BE2C (cell line): ENCODE data around the gene CACNG8.

Experiments
- DNase-seq: peaks from one replicate; pipeline ENCODE4 v3.0.0-alpha.2; 2020
- H3K27me3 ChIP-seq: fragments of 250-450 bp; sonication (Bioruptor Pico); 2 replicates; pipeline ENCODE4 v1.5.1; 2020; ENCODE audit warnings: mild to moderate bottlenecking
- H3K36me3 ChIP-seq: fragments of 250-450 bp; sonication (Bioruptor Pico); 2 replicates; pipeline ENCODE4 v1.5.1; 2020; ENCODE audit warnings: mild to moderate bottlenecking
- H3K4me1 ChIP-seq: fragments of 250-450 bp; sonication (Bioruptor Pico); 2 replicates; pipeline ENCODE4 v1.5.1; 2020
- H3K4me3 ChIP-seq: 2 replicates; pipeline ENCODE4 v1.5.1; 2011; ENCODE audit warnings: low read depth, low read length
- H3K9me3 ChIP-seq: fragments of 250-450 bp; sonication (Bioruptor Pico); 2 replicates; pipeline ENCODE4 v1.5.1; 2020
- TF ChIP-seq, protein P1 (sequence below): IDR thresholded peaks from 2 replicates; pipeline ENCODE4 v1.5.1; 2012; ENCODE audit warnings: mild to moderate bottlenecking, low read depth, low read length

Gene CACNG8

DNA sequence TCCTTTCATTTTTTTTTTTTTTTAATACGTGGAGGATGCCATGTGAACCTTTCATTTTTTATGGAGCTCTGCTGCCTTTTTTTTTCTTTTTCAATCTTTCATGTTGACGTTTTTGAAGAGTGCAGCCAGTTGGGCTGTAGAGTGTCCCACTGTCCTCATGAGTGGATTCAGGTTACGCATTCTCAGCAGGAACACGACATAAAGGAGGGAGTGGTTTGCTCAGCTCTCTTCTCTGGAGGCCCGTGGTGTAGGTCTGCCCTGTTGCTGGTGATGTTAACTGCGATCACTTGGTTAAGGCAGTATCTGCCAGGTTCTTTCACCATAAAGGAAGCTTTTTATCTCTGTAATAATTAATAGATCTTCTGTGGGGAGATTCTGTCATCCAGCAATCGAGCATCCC, 26.7 kb upstream of the CACNG8 start:
- H3K4me1 ChIP-seq = no peaks in the 10 kb centered on the region
- DNase-seq = no peak
- no peaks in the 10 kb centered on the region for H3K36me3 ChIP-seq
- no peaks in the 10 kb centered on the region for H3K27me3 ChIP-seq
- no peak overlapping the region for H3K4me3 ChIP-seq
- TF ChIP-seq, protein P1, sequence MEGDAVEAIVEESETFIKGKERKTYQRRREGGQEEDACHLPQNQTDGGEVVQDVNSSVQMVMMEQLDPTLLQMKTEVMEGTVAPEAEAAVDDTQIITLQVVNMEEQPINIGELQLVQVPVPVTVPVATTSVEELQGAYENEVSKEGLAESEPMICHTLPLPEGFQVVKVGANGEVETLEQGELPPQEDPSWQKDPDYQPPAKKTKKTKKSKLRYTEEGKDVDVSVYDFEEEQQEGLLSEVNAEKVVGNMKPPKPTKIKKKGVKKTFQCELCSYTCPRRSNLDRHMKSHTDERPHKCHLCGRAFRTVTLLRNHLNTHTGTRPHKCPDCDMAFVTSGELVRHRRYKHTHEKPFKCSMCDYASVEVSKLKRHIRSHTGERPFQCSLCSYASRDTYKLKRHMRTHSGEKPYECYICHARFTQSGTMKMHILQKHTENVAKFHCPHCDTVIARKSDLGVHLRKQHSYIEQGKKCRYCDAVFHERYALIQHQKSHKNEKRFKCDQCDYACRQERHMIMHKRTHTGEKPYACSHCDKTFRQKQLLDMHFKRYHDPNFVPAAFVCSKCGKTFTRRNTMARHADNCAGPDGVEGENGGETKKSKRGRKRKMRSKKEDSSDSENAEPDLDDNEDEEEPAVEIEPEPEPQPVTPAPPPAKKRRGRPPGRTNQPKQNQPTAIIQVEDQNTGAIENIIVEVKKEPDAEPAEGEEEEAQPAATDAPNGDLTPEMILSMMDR = no peak
- no peaks in the 10 kb centered on the region for H3K9me3 ChIP-seq

DNA sequence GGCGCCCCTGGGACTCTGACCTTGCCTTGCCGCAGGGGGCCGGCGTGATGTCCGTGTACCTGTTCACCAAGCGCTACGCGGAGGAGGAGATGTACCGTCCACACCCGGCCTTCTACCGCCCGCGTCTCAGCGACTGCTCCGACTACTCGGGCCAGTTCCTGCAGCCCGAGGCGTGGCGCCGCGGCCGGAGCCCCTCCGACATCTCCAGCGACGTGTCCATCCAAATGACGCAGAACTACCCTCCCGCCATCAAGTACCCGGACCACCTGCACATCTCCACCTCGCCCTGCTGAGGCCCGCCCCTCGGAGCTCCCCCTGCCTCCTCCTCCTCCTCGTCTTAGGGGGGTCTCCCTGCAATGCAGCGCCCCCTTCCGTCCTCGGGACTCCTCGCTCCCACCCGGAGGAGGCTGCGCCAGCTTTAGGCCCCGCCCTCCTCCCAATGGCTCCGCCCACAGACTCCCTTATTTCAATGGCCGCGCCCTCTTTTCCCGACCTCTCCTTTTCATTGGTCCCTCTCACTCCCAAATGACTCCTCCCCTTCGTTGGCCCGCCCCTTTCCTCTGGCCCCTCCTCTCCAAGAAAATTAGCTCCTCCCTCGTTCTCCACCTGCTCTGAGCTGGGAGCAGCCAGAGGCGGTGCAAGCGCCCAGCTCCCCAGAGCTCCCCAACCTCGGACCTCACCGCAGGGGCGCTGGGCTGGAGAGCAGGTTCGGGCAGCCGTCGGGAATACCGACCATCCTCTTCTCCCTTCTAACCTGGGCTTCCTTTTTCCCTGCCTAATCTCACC, 20.5 kb upstream of the CACNG8 start:
- DNase-seq = peak; percentile 52
- Histone ChIP-seq H3K4me1 (no peaks in the 10 kb centered on the region), H3K9me3 (no peaks in the 10 kb centered on the region), H3K36me3 (no peaks in the 10 kb centered on the region), H3K4me3 (no peak overlapping the region), H3K27me3 (no peaks in the 10 kb centered on the region; the same call in 1 of the 2 replicates)
- TF ChIP-seq, protein P1 = no peak

GRCh38 chr19:53944416-53944815, 18.3 kb upstream of the CACNG8 start:
- H3K4me1 ChIP-seq = no peaks in the 10 kb centered on the region
- H3K4me3 ChIP-seq = no peak overlapping the region
- H3K36me3 ChIP-seq = no peaks in the 10 kb centered on the region
- DNase-seq = no peak
- TF ChIP-seq, protein P1 = no peak
- H3K9me3 ChIP-seq = no peaks in the 10 kb centered on the region
- no peaks in the 10 kb centered on the region; the same call in 1 of the 2 replicates for H3K27me3 ChIP-seq

DNA sequence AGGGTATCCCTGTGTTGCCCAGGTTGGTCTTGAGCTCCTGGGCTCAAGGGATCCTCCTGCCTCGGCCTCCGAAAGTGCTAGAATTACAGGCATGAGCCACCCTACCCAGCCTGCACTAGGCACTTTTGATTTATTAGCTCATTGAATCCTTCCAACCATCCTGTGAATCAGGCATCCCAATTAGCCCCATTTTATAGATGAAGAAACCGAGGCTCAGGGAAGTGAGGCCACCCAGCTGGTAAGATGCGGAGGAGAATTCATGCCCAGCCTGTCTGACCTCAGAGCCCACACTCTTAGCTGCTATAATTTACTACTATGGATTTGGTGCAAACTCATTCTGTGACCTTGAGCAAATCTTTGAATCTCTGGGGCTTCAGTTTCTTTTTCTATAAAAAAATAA, 17.8 kb upstream of the CACNG8 start:
- Histone ChIP-seq H3K27me3 (no peaks in the 10 kb centered on the region; the same call in none of the 2 replicates), H3K4me3 (no peak overlapping the region), H3K4me1 (no peaks in the 10 kb centered on the region), H3K36me3 (no peaks in the 10 kb centered on the region), H3K9me3 (no peaks in the 10 kb centered on the region)
- DNase-seq = no peak
- TF ChIP-seq, protein P1 = no peak

DNA sequence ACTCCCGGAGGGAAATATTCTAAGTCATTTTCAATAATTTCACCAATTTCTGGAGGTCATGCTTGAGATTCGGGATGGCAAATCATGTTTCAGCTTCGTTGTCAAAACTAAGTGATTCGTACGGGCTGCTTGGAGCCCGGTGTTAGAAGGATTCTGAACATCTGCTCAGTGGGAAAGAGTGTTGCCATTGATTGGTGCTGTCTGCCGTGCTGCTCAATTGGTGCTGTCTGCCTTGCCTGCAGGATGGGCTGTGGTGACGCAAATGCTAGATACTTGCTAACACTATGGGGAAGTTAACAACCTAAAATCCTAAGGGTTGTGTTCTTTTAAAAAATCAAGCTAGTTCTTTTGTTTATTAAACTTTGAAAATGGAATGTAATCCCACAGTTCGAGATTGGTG, 17.3 kb upstream of the CACNG8 start:
- DNase-seq = no peak
- Histone ChIP-seq H3K36me3 (no peaks in the 10 kb centered on the region), H3K9me3 (no peaks in the 10 kb centered on the region), H3K4me3 (no peak overlapping the region), H3K27me3 (no peaks in the 10 kb centered on the region; the same call in none of the 2 replicates), H3K4me1 (no peaks in the 10 kb centered on the region)
- TF ChIP-seq, protein P1 = no peak

DNA sequence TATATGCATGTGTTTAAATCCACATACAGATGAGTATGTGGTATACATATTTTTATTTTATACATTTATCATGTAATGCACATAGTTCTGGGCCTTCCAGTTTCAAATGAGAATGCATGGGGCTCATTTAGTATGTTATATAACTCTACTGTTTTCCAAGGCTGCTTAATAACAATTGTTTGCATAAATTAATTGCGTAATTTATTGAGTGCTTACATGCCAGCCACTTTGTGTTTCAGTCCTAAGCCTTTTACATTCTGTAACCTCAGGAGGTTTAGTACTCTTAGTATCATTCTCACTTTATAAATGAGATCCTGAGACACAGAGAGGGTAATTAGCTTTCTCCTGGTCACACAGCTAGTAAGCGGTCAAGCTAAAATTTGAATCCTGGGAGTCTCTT, 16.7 kb upstream of the CACNG8 start:
- no peak overlapping the region for H3K4me3 ChIP-seq
- no peak for DNase-seq
- H3K36me3 ChIP-seq = no peaks in the 10 kb centered on the region
- TF ChIP-seq, protein P1 = no peak
- no peaks in the 10 kb centered on the region for H3K4me1 ChIP-seq
- H3K9me3 ChIP-seq = no peaks in the 10 kb centered on the region
- H3K27me3 ChIP-seq = no peaks in the 10 kb centered on the region; the same call in none of the 2 replicates
